GM23248 (cell line): ENCODE results near the gene RASAL3. TPM values are rescaled to one million over a fixed set of nuclear protein-coding genes. Genes with fewer than 3 reads are reported as not detected.

Source experiments
- DNase-seq: peaks from one replicate; pipeline ENCODE4 v3.0.0-alpha.2; 2015
- H2AFZ ChIP-seq: fragments of 200-600 bp; sonication (generic); 2 replicates; pipeline ENCODE4 v1.6.1; 2016; ENCODE audit warnings: antibody characterized with exemption
- H3F3A ChIP-seq: fragments of 200-600 bp; sonication (generic); 2 replicates; pipeline ENCODE4 v1.6.1; 2016; ENCODE audit warnings: mild to moderate bottlenecking, antibody characterized with exemption, mixed run types; ENCODE audit not compliant: insufficient read depth
- H3K27ac ChIP-seq: fragments of 200-600 bp; sonication (generic); 2 replicates; pipeline ENCODE4 v1.5.1; 2016; ENCODE audit warnings: mild to moderate bottlenecking
- H3K27me3 ChIP-seq: fragments of 200-600 bp; sonication (generic); replicated peaks from 2 replicates; pipeline ENCODE4 v1.6.1; 2016; ENCODE audit warnings: mild to moderate bottlenecking; ENCODE audit not compliant: insufficient read depth
- H3K36me3 ChIP-seq: fragments of 200-600 bp; sonication (generic); 2 replicates; pipeline ENCODE4 v1.6.1; 2016; ENCODE audit warnings: low read depth, mild to moderate bottlenecking
- H3K4me1 ChIP-seq: fragments of 200-600 bp; sonication (generic); 2 replicates; pipeline ENCODE4 v1.6.1; 2016; ENCODE audit warnings: mild to moderate bottlenecking; ENCODE audit not compliant: insufficient read depth
- H3K4me2 ChIP-seq: fragments of 200-600 bp; sonication (generic); one replicate; pipeline ENCODE4 v1.6.1; 2016; ENCODE audit warnings: mild to moderate bottlenecking; ENCODE audit not compliant: unreplicated experiment
- H3K4me3 ChIP-seq: fragments of 200-600 bp; sonication (generic); 2 replicates; pipeline ENCODE4 v1.5.1; 2016; ENCODE audit warnings: mild to moderate bottlenecking
- H3K79me2 ChIP-seq: fragments of 200-600 bp; sonication (generic); 2 replicates; pipeline ENCODE4 v1.6.1; 2016; ENCODE audit warnings: mild to moderate bottlenecking; ENCODE audit not compliant: insufficient read depth
- H3K9ac ChIP-seq: fragments of 200-600 bp; sonication (generic); 2 replicates; pipeline ENCODE4 v1.6.1; 2016; ENCODE audit warnings: mild to moderate bottlenecking
- H3K9me2 ChIP-seq: fragments of 200-600 bp; sonication (generic); 2 replicates; pipeline ENCODE4 v1.6.1; 2016; ENCODE audit warnings: mixed run types, mild to moderate bottlenecking, moderate library complexity; ENCODE audit not compliant: insufficient read depth
- H3K9me3 ChIP-seq: fragments of 200-600 bp; sonication (generic); one replicate; pipeline ENCODE4 v1.6.1; 2017; ENCODE audit warnings: low read depth
- H4K20me1 ChIP-seq: fragments of 200-600 bp; sonication (generic); 2 replicates; pipeline ENCODE4 v1.6.0; 2016; ENCODE audit not compliant: insufficient read depth
- EZH2 ChIP-seq: fragments of 200-600 bp; sonication (generic); IDR thresholded peaks from 2 replicates; pipeline ENCODE4 v1.6.1; 2018; ENCODE audit warnings: antibody characterized with exemption, mild to moderate bottlenecking; ENCODE audit not compliant: insufficient read depth, poor library complexity, severe bottlenecking
- EZH2phosphoT487 ChIP-seq: fragments of 200-600 bp; sonication (generic); IDR thresholded peaks from 2 replicates; pipeline ENCODE4 v1.6.1; 2018; ENCODE audit warnings: antibody characterized with exemption, moderate library complexity, mild to moderate bottlenecking, low read depth; ENCODE audit not compliant: insufficient read depth
- WGBS, 2 experiments: methylation state at CpG; one replicate each; pipeline ENCODE4 v1.1.6; 2015 to 2017; ENCODE audit warnings: low lambda C conversion rate in 2 of 2, low coverage in 1 of 2; ENCODE audit errors: missing lambda C conversion rate in 2 of 2; 5-methylcytosine and 5-hydroxymethylcytosine counted together
- in situ Hi-C: fragments of 300-500 bp; cut with MboI; formaldehyde crosslinking; loops from 2 replicates; pipeline ENCODE4 v1.15.0; 2020
- polyA plus RNA-seq: library from polyadenylated mRNA; unstranded; fragments of >200 nt; fragmentation: Nextera tagmentation; extraction: Ambion mirVana; gene quantifications from 2 replicates; pipeline ENCODE4 v1.2.1, GENCODE V29; 2016
- total RNA-seq: library from RNA; depleted of rRNA; stranded (reverse); fragments of >200 nt; shearing (Covaris generic); gene quantifications from 2 replicates; pipeline ENCODE4 v1.2.3, GENCODE V29; 2014

RASAL3 gene
- total and polyA plus RNA-seq, 2 experiments from 2014 or later, result not detected

GRCh38 chr19:15448778-15449619 lies 15.3 kb downstream of the RASAL3 start:
- Histone ChIP-seq H4K20me1 (no peaks in the 10 kb centered on the region), H3K27ac (no peak overlapping the region), H3K36me3 (no peaks in the 10 kb centered on the region), H3K9me2 (no peaks in the 10 kb centered on the region), H3K9ac (peak overlapping the region; percentile 73), H3K4me3 (peak overlapping the region; percentile 78), H3K4me1 (no peaks in the 10 kb centered on the region; the same call in 1 of the 2 replicates), H3K79me2 (no peaks in the 10 kb centered on the region), H3K9me3 (no peaks in the 10 kb centered on the region), H3K27me3 (no peaks in the 10 kb centered on the region), H3F3A (peaks cover 22% of the 10 kb centered on the region; the same call in 1 of the 2 replicates), H3K4me2 (peak overlapping the region; percentile 71), H2AFZ (peak overlapping the region; percentile 91)
- TF ChIP-seq EZH2phosphoT487, result no peak
- no peak for TF ChIP-seq EZH2
- peak; percentile 46 for DNase-seq
- WGBS, 2 experiments, result 2 to 4% methylated on average over 11 to 29 of the region's 43 CpGs
- in situ Hi-C loops, result no loop called here

DNA sequence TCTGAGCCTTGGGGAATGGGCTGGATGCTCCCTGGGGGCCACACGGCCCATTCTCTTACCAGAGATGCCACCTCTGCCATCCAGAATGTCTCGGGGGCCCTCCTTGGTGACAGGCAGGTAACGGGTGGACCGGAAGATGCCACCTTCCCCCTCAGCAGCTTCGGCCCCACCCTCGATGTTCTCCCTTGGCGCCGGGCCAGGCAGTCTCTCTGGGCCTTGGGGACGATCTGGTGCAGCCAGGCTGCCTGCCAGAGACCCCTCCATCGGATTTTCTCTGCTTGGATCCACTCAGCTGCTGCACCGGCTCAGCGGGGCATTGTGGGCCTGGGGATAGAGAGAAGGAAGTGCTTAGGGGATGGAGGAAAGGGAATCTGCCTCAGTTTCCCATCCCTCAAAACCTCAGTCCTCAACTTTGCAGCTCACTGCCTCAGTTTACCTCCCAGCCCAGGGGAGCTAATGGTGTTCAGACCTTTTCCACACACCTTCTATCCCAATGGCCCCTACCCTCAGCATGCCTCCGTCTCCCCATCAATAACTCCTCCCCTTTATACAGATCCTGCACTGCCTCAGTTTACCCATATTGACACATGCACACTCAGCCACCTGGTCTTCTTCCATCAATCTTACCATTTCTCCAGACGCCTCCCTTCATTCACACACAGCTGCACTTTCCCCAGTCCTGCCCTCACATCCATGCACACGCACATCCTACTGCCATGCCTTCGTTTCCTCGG lies 16.1 kb downstream of the RASAL3 start:
- H3K4me1 ChIP-seq, result no peaks in the 10 kb centered on the region; the same call in 1 of the 2 replicates
- in situ Hi-C loops, result no loop called here
- H3K27me3 ChIP-seq, result no peaks in the 10 kb centered on the region
- no peak overlapping the region for H3K9ac ChIP-seq
- H3K9me2 ChIP-seq, result no peaks in the 10 kb centered on the region
- TF ChIP-seq EZH2phosphoT487 (no peak), EZH2 (no peak)
- H3K4me2 ChIP-seq, result no peak overlapping the region
- H3K79me2 ChIP-seq, result no peaks in the 10 kb centered on the region
- H2AFZ ChIP-seq, result no peak overlapping the region
- H3F3A ChIP-seq, result peaks cover 22% of the 10 kb centered on the region; the same call in 1 of the 2 replicates
- H3K27ac ChIP-seq, result no peak overlapping the region
- no peaks in the 10 kb centered on the region for H3K9me3 ChIP-seq
- H4K20me1 ChIP-seq, result no peaks in the 10 kb centered on the region
- H3K4me3 ChIP-seq, result no peak overlapping the region
- no peak for DNase-seq
- no peaks in the 10 kb centered on the region for H3K36me3 ChIP-seq
- 49 to 51% methylated on average over 17 of the region's 17 CpGs for WGBS, 2 experiments

- H3K27me3 ChIP-seq, result no peaks in the 10 kb centered on the region
- TF ChIP-seq EZH2, result no peak
- no peak for TF ChIP-seq EZH2phosphoT487
- H3F3A ChIP-seq, result peaks cover 20% of the 10 kb centered on the region; the same call in 1 of the 2 replicates
- H3K4me3 ChIP-seq, result no peak overlapping the region
- H3K27ac ChIP-seq, result no peak overlapping the region
- no peaks in the 10 kb centered on the region for H3K79me2 ChIP-seq
- no peak overlapping the region for H3K9ac ChIP-seq
- no peaks in the 10 kb centered on the region; the same call in 1 of the 2 replicates for H3K4me1 ChIP-seq
- in situ Hi-C loops, result no loop called here
- H3K4me2 ChIP-seq, result no peak overlapping the region
- H2AFZ ChIP-seq, result no peak overlapping the region
- H4K20me1 ChIP-seq, result no peaks in the 10 kb centered on the region
- no peaks in the 10 kb centered on the region for H3K9me3 ChIP-seq
- H3K9me2 ChIP-seq, result no peaks in the 10 kb centered on the region
- H3K36me3 ChIP-seq, result no peaks in the 10 kb centered on the region
- no peak for DNase-seq
- WGBS, 2 experiments, result 75 to 81% methylated on average over 4 of the region's 4 CpGs
Observed at GRCh38 chr19:15447057-15447456, 17.3 kb downstream of the RASAL3 start.

DNA sequence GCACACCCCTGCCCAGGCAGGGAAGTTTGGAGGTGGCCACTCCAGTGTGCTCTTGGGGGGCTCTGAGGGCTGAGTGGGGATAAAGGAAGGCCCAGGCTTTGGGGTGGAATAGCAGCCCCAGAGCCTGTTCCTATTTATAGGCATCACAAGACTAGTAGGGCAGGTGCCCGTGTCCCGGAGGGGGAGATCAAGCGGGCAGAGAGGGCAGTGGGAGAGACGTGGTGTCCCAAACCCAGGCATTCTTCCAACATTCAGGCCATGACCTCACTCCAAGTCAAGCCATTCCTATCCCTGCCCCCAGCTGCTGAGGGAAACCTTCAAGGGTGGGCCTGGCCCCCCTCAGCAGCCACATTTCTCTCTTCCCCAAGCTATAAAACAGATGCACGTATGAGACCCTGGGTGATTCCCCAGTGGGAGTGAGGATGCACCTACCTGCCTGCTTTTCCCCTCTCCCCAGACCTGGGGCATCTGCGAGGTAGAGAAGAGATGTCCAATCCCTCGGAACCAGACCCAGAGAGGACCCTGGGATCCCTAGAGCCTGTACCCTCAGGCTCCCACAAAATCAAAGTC lies 18.5 kb downstream of the RASAL3 start:
- no peak for TF ChIP-seq EZH2phosphoT487
- Histone ChIP-seq H4K20me1 (no peaks in the 10 kb centered on the region), H3K9ac (no peak overlapping the region), H3F3A (peaks cover 9% of the 10 kb centered on the region; the same call in 1 of the 2 replicates), H3K9me3 (no peaks in the 10 kb centered on the region), H3K4me3 (no peak overlapping the region), H3K27ac (no peak overlapping the region), H3K27me3 (no peaks in the 10 kb centered on the region), H3K36me3 (no peaks in the 10 kb centered on the region), H3K9me2 (no peaks in the 10 kb centered on the region), H3K79me2 (no peaks in the 10 kb centered on the region), H3K4me1 (no peaks in the 10 kb centered on the region; the same call in 1 of the 2 replicates), H3K4me2 (no peak overlapping the region), H2AFZ (no peak overlapping the region)
- no peak for DNase-seq
- 65 to 66% methylated on average over 7 of the region's 7 CpGs for WGBS, 2 experiments
- in situ Hi-C loops, result no loop called here
